Measurements from ENCODE around the gene GRAPL. TPM values are rescaled to one million over a fixed set of nuclear protein-coding genes. Genes with fewer than 3 reads are reported as not detected.
"Not testable (repeated sequence)": the region's sequence is repeated elsewhere in the genome, so short reads cannot be mapped to it uniquely, and the experiment has no call there.

The GRAPL gene
- 1 to 10 TPM in 1 of 5 donors, not detected in 4; 2.9 TPM for total RNA-seq
- under 1 TPM in 2 of 3 donors, not detected in 1; 0.31 to 0.58 TPM for polyA plus RNA-seq
- long read RNA-seq, donor 1 = 0 reads
- long read RNA-seq, donor 2 = 0 reads
- long read RNA-seq, donor 3, partial matches to known transcripts = 0 of 1 reads
- long read RNA-seq, donor 3, other reads (novel, unspliced or antisense) = 0 of 1 reads
- long read RNA-seq, donor 4 = 0 reads
- long read RNA-seq, donor 5, partial matches to known transcripts = 0 of 1 reads
- long read RNA-seq, donor 5, other reads (novel, unspliced or antisense) = 0 of 1 reads
- long read RNA-seq, donor 6 = 0 reads
- long read RNA-seq, donor 7 = 0 reads
- long read RNA-seq, donor 8 = 0 reads
- long read RNA-seq, donor 9, partial matches to known transcripts = 0 of 7 reads
- long read RNA-seq, donor 9, other reads (novel, unspliced or antisense) = 7 of 7 reads
- long read RNA-seq, donor 10 = 0 reads

GRCh38 chr17:19127148-19127980 lies at the start of gene GRAPL:
GRAPL (plus strand) TSS chr17:19127589; CDS start chr17:19127620, 31 bp downstream.
- intact Hi-C loops (cut with DNase I; ENCODE audit: low total_unique reads); H3K27ac ChIP-seq; H3K36me3 ChIP-seq; H3K4me3 ChIP-seq; H3K27me3 ChIP-seq; H3K4me1 ChIP-seq; DNase-seq; H3K9me3 ChIP-seq: not testable (repeated sequence)
- WGBS, 5 donors = no CpG with 5 or more reads among the region's 14 CpGs

- H3K9me3 ChIP-seq; intact Hi-C loops (cut with DNase I; ENCODE audit: low total_unique reads); H3K36me3 ChIP-seq; DNase-seq; H3K4me1 ChIP-seq; H3K27me3 ChIP-seq: not testable (repeated sequence)
- Histone ChIP-seq H3K27ac (peak overlapping the region in 2 of 5 donors; percentile 65 to 77), H3K4me3 (peak overlapping the region in 1 of 4 donors; percentile 29)
- WGBS, 5 donors = 0 to 1% methylated on average over 10 of the region's 77 CpGs; no CpG with 5 or more reads in 3 of the 5 donors
These were observed 38.3 kb upstream of the GRAPL start for GRCh38 chr17:19088804-19089685.

GRCh38 chr17:19090058-19090772 lies 37.2 kb upstream of the GRAPL start:
- H3K4me3 ChIP-seq; intact Hi-C loops (cut with DNase I; ENCODE audit: low total_unique reads): not testable (repeated sequence)
- WGBS, 5 donors = no CpG with 5 or more reads among the region's 13 CpGs

GRCh38 chr17:19092737-19093683 lies 34.4 kb upstream of the GRAPL start:
- H3K27ac ChIP-seq = peak overlapping the region in 2 of 5 donors; percentile 74 to 78
- intact Hi-C loops (cut with DNase I; ENCODE audit: low total_unique reads); DNase-seq; H3K4me3 ChIP-seq; H3K4me1 ChIP-seq; H3K27me3 ChIP-seq; H3K9me3 ChIP-seq; H3K36me3 ChIP-seq: not testable (repeated sequence)
- peak in 1 of 3 donors; percentile 73 for TF ChIP-seq POLR2AphosphoS5 (IDR thresholded peaks at IDR 0.05)
- 20 to 86% (median 54%) methylated on average over 1 to 12 of the region's 15 CpGs for WGBS, 5 donors

More at GRCh38 chr17:19090058-19090772, 37.2 kb upstream of the GRAPL start:
- H3K9me3 ChIP-seq, H3K27me3 ChIP-seq, H3K27ac ChIP-seq, H3K4me1 ChIP-seq, DNase-seq, H3K36me3 ChIP-seq: not testable (repeated sequence)

- H3K27me3 ChIP-seq; DNase-seq; H3K4me1 ChIP-seq; H3K9me3 ChIP-seq; intact Hi-C loops (cut with DNase I; ENCODE audit: low total_unique reads); H3K36me3 ChIP-seq; H3K4me3 ChIP-seq: not testable (repeated sequence)
- peak overlapping the region in 2 of 5 donors; percentile 74 to 78 for H3K27ac ChIP-seq
- WGBS, 5 donors = 81 to 95% (median 91%) methylated on average over 2 to 7 of the region's 15 CpGs; no CpG with 5 or more reads in 1 of the 5 donors
These were observed 33.5 kb upstream of the GRAPL start for GRCh38 chr17:19093684-19094438.

- H3K36me3 ChIP-seq; H3K27ac ChIP-seq; intact Hi-C loops (cut with DNase I; ENCODE audit: low total_unique reads); H3K4me3 ChIP-seq; H3K9me3 ChIP-seq; H3K27me3 ChIP-seq; H3K4me1 ChIP-seq: not testable (repeated sequence)
- peak in 1 of 2 donors; percentile 9 for DNase-seq
- 40 to 62% (median 56%) methylated on average over 1 to 3 of the region's 6 CpGs; no CpG with 5 or more reads in 2 of the 5 donors for WGBS, 5 donors
These were observed 18.9 kb upstream of the GRAPL start for GRCh38 chr17:19108517-19108916.

GRCh38 chr17:19110189-19111097 lies 16.9 kb upstream of the GRAPL start:
- H3K36me3 ChIP-seq; DNase-seq; intact Hi-C loops (cut with DNase I; ENCODE audit: low total_unique reads); H3K9me3 ChIP-seq; H3K4me1 ChIP-seq; H3K27me3 ChIP-seq: not testable (repeated sequence)
- Histone ChIP-seq H3K27ac (peak overlapping the region in 2 of 5 donors; percentile 87 to 90), H3K4me3 (peak overlapping the region; percentile 39 to 48 (median 42))
- WGBS, 5 donors = 0% methylated on average over 1 of the region's 45 CpGs; no CpG with 5 or more reads in 4 of the 5 donors

All from stomach (tissue), 19 donors.